ENCODE results near the gene SFSWAP.

DNA sequence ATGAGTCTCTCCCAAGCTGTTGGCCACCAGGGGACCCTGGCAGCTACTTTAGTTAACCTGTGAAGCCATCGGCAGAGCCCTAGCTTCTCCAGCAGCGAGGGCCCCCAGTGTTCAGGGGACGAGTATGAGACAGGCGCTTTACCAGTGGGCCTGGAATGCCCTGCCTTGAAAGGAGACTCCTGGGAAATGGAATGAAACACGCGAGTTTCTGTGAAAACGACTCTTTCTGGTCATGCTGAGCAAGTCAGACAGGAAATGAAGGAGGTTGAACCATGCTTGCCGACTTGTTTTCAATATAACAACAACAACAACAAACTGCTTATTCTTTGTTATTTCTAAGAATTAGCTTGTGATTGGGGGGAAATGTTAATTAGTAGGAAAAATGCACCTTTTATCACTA is 42.9 kb downstream of the SFSWAP start:
- no peak for TF ChIP-seq POLR2AphosphoS5 (IDR thresholded peaks at IDR 0.05)
- TF ChIP-seq, protein P1, sequence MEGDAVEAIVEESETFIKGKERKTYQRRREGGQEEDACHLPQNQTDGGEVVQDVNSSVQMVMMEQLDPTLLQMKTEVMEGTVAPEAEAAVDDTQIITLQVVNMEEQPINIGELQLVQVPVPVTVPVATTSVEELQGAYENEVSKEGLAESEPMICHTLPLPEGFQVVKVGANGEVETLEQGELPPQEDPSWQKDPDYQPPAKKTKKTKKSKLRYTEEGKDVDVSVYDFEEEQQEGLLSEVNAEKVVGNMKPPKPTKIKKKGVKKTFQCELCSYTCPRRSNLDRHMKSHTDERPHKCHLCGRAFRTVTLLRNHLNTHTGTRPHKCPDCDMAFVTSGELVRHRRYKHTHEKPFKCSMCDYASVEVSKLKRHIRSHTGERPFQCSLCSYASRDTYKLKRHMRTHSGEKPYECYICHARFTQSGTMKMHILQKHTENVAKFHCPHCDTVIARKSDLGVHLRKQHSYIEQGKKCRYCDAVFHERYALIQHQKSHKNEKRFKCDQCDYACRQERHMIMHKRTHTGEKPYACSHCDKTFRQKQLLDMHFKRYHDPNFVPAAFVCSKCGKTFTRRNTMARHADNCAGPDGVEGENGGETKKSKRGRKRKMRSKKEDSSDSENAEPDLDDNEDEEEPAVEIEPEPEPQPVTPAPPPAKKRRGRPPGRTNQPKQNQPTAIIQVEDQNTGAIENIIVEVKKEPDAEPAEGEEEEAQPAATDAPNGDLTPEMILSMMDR (IDR thresholded peaks at IDR 0.05) = no peak
- TF ChIP-seq POLR2A (IDR thresholded peaks at IDR 0.05) = no peak

Measured in sigmoid colon (tissue), 4 donors.